22Rv1 (cell line): Measurements from ENCODE around the gene ERC1.

ENCODE experiments used
- H3K27ac ChIP-seq: fragments of 450-650 bp; 2 replicates; pipeline ENCODE4 v1.5.1; 2017
- CTCF ChIP-seq: fragments of 450-650 bp; IDR thresholded peaks from 2 replicates; pipeline ENCODE4 v1.5.1; 2017; ENCODE audit warnings: mild to moderate bottlenecking
- ZFX ChIP-seq: fragments of 450-650 bp; IDR thresholded peaks from 2 replicates; pipeline ENCODE4 v1.6.1; 2017; ENCODE audit warnings: antibody characterized with exemption, borderline replicate concordance

Gene ERC1

DNA sequence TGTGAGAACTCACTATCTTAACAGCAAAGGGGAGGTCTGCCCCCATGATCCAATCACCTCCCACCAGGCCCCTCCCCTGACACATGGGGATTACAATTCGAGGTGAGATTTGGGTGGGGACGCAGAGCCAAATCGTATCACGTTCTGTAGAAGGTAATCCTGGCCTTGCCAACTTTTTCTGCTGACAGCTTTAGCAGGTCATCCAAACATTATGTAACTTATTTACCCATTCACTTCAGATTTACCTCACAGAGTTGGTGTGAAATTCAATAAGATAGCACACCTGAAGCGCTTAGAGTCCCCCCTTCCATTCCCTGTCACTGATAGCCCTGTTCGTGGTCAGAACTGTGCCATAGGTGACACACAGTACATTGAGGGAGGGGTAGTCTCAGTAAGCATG, 384.3 kb downstream of the ERC1 start:
- no peak overlapping the region for H3K27ac ChIP-seq
- TF ChIP-seq CTCF (no peak), ZFX (no peak)

GRCh38 chr12:1377117-1377516, 386.1 kb downstream of the ERC1 start:
- no peak overlapping the region for H3K27ac ChIP-seq
- TF ChIP-seq CTCF (no peak), ZFX (no peak)

DNA sequence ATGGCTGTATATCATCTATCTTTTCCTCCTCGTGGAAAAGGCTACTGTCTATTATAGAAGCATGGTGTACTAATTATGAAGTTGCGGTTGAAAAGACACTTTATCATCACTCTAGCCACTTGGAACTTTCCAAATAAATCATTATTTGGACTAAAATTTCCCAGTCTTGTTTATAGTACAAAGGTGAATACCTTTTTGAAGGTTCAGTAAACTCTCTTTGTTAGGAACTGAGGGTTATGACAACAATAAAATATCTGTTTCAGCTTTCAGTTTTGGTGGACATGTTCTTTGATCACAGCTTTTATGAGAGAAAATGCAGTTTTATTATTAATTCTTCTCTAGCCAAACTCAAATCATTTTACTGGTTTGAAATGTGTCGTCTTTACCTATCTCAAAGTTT, 386.7 kb downstream of the ERC1 start:
- H3K27ac ChIP-seq: no peak overlapping the region
- no peak for TF ChIP-seq ZFX
- no peak for TF ChIP-seq CTCF

- TF ChIP-seq CTCF (no peak), ZFX (no peak)
- no peak overlapping the region for H3K27ac ChIP-seq
These were observed 389.3 kb downstream of the ERC1 start for GRCh38 chr12:1380171-1380851.

GRCh38 chr12:1382151-1382550, 391.1 kb downstream of the ERC1 start:
- no peak for TF ChIP-seq ZFX
- TF ChIP-seq CTCF: no peak
- H3K27ac ChIP-seq: no peak overlapping the region

GRCh38 chr12:1382826-1383225, 391.8 kb downstream of the ERC1 start:
- no peak overlapping the region for H3K27ac ChIP-seq
- TF ChIP-seq CTCF: no peak
- no peak for TF ChIP-seq ZFX

DNA sequence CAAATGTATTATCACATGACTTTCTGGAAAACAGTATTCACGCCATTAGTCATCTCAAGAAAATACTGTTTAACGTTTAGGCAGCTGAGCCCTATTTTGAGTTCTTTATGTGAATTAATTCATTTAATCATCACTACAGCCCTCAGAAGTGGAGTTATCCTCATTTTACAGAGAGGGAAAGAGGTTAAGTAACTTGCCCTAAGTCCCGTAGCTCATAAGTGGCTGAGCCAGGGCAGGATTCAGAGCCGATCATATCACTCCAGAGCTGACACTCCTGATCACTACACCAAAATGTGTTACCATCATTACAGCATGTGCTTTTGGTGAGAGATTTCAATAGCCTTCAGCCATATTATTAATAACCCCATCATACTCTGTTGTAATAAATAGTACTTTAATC, 392.7 kb downstream of the ERC1 start:
- no peak overlapping the region for H3K27ac ChIP-seq
- no peak for TF ChIP-seq ZFX
- no peak for TF ChIP-seq CTCF
